Measurements from ENCODE around the gene SEC24D.

DNA sequence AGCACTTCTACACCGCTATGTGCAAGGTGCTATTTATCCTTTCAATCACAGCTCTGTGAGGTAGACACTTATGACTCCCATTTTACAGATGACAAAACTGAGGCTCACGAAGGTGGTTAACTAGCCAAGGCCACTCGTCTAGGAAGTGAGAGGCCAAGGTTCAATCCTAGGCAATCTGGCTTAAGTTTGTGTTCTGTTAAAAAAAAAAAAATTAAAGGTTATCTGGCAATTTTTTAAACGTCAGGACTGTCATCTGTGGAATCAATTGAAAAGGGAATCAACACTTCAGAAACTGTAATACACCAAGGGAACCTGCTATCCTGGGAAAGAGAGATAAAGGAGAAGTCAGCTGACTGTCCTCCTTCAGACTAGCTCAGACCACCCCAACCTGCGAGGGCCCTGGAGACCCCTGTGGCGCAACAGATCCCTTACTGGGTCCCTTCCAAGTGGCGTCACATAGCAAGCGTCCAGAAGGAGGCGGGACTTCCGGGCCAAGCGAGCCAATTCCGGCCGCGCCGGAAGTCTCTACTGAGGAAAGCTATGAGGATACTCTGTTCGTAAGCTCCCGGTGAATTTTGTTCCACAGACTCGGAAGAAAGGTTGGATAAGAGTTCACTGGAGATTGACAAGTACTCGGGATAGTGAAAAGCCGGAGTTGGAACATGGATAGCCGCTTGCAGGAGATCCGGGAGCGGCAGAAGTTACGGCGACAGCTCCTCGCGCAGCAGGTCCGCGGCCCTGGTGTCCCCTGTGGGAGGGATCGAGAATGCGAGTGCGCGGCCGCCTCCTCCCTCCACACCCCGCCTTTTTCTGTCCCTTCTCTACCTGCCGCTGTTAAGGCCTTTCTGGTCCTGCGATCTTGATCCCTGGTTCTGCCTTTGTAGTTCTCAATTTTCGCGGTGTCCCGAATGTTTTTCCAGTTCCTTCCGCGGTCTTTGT is 150.8 kb downstream of the SEC24D start, which contains the start of gene METTL14:
- TF ChIP-seq CTCF (IDR thresholded peaks at IDR 0.05; ENCODE audit: insufficient read depth, low read length, poor library complexity, severe bottlenecking) (no peak), EZH2phosphoT487 (conservative IDR thresholded peaks at IDR 0.05; ENCODE audit: low read length) (no peak)

Data from SU-DHL-6 (cell line).